DND-41 (cell line): ENCODE results near the gene HIPK1.

Experiments
- ATAC-seq: fragments of 200-7000 bp; cut with Tn5 transposase; 3 replicates; pipeline ENCODE4 v1.9.1; 2021; ENCODE audit warnings: low read depth; ENCODE audit not compliant: insufficient read depth
- DNase-seq: peaks from one replicate; pipeline ENCODE4 v3.0.0-alpha.2; 2020
- H2AFZ ChIP-seq: 2 replicates; pipeline ENCODE4 v1.6.0; 2012; ENCODE audit warnings: low read depth, low read length
- H3K27ac ChIP-seq: 2 replicates; pipeline ENCODE4 v1.5.1; 2012; ENCODE audit warnings: low read length, inconsistent platforms
- H3K27me3 ChIP-seq: fragments of 200-600 bp; sonication (generic); 2 replicates; pipeline ENCODE4 v1.6.0; 2012; ENCODE audit warnings: low read length, mild to moderate bottlenecking, inconsistent platforms; ENCODE audit not compliant: insufficient read depth, poor library complexity
- H3K36me3 ChIP-seq: 2 replicates; pipeline ENCODE4 v1.5.1; 2012; ENCODE audit warnings: low read length, inconsistent platforms; ENCODE audit not compliant: insufficient read depth
- H3K4me1 ChIP-seq: 2 replicates; pipeline ENCODE4 v1.5.1; 2012; ENCODE audit warnings: mild to moderate bottlenecking, low read length; ENCODE audit not compliant: insufficient read depth
- H3K4me2 ChIP-seq: 2 replicates; pipeline ENCODE4 v1.6.0; 2012; ENCODE audit warnings: mild to moderate bottlenecking, moderate library complexity, low read length, inconsistent platforms; ENCODE audit not compliant: insufficient read depth
- H3K4me3 ChIP-seq, 2 experiments: fragments of 200-600 bp in 1 of 2; shearing (Covaris generic) in 1 of 2; 2 replicates each; pipeline ENCODE4 v1.5.1; 2012 to 2016; ENCODE audit warnings: inconsistent platforms in 2 of 2, low read length in 2 of 2, mild to moderate bottlenecking in 2 of 2, low read depth in 1 of 2, moderate library complexity in 1 of 2
- H3K79me2 ChIP-seq: 2 replicates; pipeline ENCODE4 v1.6.0; 2012; ENCODE audit warnings: low read length, inconsistent platforms; ENCODE audit not compliant: insufficient read depth
- H3K9ac ChIP-seq: 2 replicates; pipeline ENCODE4 v1.6.0; 2012; ENCODE audit warnings: low read depth, mild to moderate bottlenecking, inconsistent platforms, low read length, moderate library complexity
- H3K9me3 ChIP-seq: 2 replicates; pipeline ENCODE4 v1.5.1; 2012; ENCODE audit warnings: low read length, moderate library complexity, mild to moderate bottlenecking, inconsistent platforms; ENCODE audit not compliant: insufficient read depth, severe bottlenecking
- H4K20me1 ChIP-seq: 2 replicates; pipeline ENCODE4 v1.6.0; 2012; ENCODE audit warnings: low read length; ENCODE audit not compliant: insufficient read depth
- CTCF ChIP-seq: IDR thresholded peaks from 2 replicates; pipeline ENCODE4 v1.5.1; 2012; ENCODE audit warnings: borderline replicate concordance, low read length, moderate library complexity, mild to moderate bottlenecking; ENCODE audit not compliant: poor library complexity, severe bottlenecking; ENCODE audit errors: extremely low read depth
- EZH2 ChIP-seq: IDR thresholded peaks from 3 replicates; pipeline ENCODE4 v1.6.1; 2012; ENCODE audit warnings: borderline replicate concordance, low read depth, mild to moderate bottlenecking, moderate library complexity, low read length, inconsistent platforms; ENCODE audit not compliant: severe bottlenecking

Gene HIPK1

GRCh38 chr1:113928187-113928930, 765 bp upstream of the HIPK1 start:
- peak overlapping the region; percentile 85 for H3K4me2 ChIP-seq
- peak overlapping the region; percentile 66 for H3K9ac ChIP-seq
- no peak for ATAC-seq
- peak overlapping the region; percentile 51 to 72; a peak in 3 of 4 replicates for H3K4me3 ChIP-seq
- TF ChIP-seq EZH2 (no peak), CTCF (no peak)
- peak overlapping the region; percentile 86 for H2AFZ ChIP-seq
- H3K27ac ChIP-seq, result peak overlapping the region; percentile 92
- peaks cover 48% of the 10 kb centered on the region for H3K79me2 ChIP-seq
- H4K20me1 ChIP-seq, result peaks cover 15% of the 10 kb centered on the region
- DNase-seq, result no peak
- H3K27me3 ChIP-seq, result no peaks in the 10 kb centered on the region
- H3K9me3 ChIP-seq, result no peaks in the 10 kb centered on the region
- H3K36me3 ChIP-seq, result peaks cover 6% of the 10 kb centered on the region; the same call in 1 of the 2 replicates
- H3K4me1 ChIP-seq, result peaks cover 41% of the 10 kb centered on the region

DNA sequence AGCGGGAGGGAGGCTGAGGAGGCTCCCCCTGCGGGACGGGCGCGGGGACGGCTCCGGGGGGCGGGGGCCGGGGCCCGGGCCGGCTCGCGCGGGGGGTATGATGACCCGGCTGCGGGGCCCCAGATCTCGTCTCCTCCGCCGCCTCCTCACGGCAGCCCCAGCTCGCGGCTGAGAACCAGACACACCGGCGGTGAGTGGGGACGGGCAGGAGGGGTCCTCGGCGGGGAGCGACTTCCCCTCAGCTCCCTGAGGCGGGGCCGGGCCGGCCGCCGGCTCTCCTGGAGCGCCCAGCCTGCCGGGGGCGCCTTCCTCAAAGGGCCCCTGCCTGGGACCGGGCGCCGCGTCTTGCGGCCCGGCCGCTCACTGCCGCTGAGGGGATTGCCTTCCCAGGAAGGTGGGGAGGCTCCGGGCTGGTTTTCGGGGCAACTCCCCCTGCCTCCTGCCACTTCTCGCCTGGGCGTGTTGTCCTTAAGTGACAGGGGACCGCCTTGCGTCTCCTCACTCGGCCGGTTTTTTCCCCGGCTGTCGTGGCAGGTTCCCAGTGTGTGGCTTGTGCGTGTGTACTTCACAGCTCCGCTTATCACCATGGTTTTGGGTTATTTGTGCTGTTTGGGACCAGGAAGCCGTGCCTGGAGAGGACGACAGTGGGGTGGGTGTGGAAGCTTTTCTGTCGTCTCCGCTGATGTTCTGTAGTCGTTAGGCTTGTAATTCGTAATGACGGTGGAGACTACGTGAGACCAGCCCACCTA, 800 bp downstream of the HIPK1 start:
- Histone ChIP-seq H3K9me3 (no peaks in the 10 kb centered on the region), H3K79me2 (peaks cover 64% of the 10 kb centered on the region), H3K27ac (peak overlapping the region; percentile 86), H3K4me2 (peak overlapping the region; percentile 77), H3K27me3 (no peaks in the 10 kb centered on the region), H3K9ac (peak overlapping the region; percentile 66), H4K20me1 (peaks cover 25% of the 10 kb centered on the region), H3K4me1 (peaks cover 52% of the 10 kb centered on the region), H3K4me3 (peak overlapping the region; percentile 51 to 72), H2AFZ (peak overlapping the region; percentile 33; the same call in 1 of the 2 replicates), H3K36me3 (peaks cover 13% of the 10 kb centered on the region; the same call in 1 of the 2 replicates)
- ATAC-seq (peak; percentile 29), DNase-seq (peak; percentile 48)
- TF ChIP-seq CTCF (peak; percentile 25), EZH2 (no peak)

DNA sequence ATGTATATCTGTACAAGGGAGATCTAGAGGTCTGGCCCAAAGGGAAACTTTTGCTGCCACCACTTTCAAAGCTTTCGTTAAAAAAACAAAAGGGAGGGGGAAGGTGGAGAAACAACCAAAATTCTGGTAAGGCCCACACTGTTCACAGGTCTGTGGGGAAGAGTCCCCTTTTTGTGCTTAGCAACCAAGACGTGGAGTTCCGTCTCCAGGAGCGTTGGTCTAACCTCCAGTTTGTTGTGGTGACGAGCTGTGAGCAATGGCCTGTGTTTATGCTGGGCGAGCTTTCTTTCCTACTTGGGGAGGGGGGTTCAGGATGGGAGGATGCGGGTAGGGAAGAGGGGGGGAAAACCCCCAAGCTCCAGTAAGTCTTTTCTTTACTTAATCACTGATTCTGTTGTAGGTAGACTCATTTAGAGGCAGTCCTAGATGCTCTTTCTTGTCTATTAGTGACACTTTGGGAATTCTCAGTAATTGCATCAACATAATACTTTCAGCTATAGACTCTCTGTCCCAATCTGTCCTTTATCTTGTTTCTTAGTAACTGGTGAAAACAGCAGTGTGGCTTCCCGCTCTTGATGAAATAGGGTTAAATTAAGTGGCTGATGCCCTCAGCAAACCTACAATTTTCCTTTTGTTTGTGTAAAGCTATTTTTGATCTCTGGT, 1.5 kb downstream of the HIPK1 start:
- no peaks in the 10 kb centered on the region for H3K27me3 ChIP-seq
- peak; percentile 78 for DNase-seq
- TF ChIP-seq EZH2 (no peak), CTCF (no peak)
- peaks cover 32% of the 10 kb centered on the region for H4K20me1 ChIP-seq
- H3K27ac ChIP-seq, result peak overlapping the region; percentile 86
- peak overlapping the region; percentile 51 to 72 for H3K4me3 ChIP-seq
- no peaks in the 10 kb centered on the region for H3K9me3 ChIP-seq
- peak overlapping the region; percentile 66 for H3K9ac ChIP-seq
- H3K4me1 ChIP-seq, result peaks cover 59% of the 10 kb centered on the region
- H3K4me2 ChIP-seq, result peak overlapping the region; percentile 77
- peak overlapping the region; percentile 33; the same call in 1 of the 2 replicates for H2AFZ ChIP-seq
- peak; percentile 67 for ATAC-seq
- peaks cover 71% of the 10 kb centered on the region for H3K79me2 ChIP-seq
- peaks cover 13% of the 10 kb centered on the region; the same call in 1 of the 2 replicates for H3K36me3 ChIP-seq
